Neural progenitor cell (in vitro differentiated cells): ENCODE data around the gene ARHGAP28.

Experiments
- CTCF ChIP-seq: fragments of 200-600 bp; sonication (generic); IDR thresholded peaks from 2 replicates; pipeline ENCODE4 v1.5.1; 2017; ENCODE audit warnings: antibody characterized with exemption, mild to moderate bottlenecking
- EZH2 ChIP-seq: fragments of 200-600 bp; sonication (generic); IDR thresholded peaks from 2 replicates; pipeline ENCODE4 v1.6.1; 2017; ENCODE audit warnings: antibody characterized with exemption, mild to moderate bottlenecking, moderate library complexity
- EZH2phosphoT487 ChIP-seq: fragments of 200-600 bp; sonication (generic); IDR thresholded peaks from 2 replicates; pipeline ENCODE4 v1.6.1; 2017; ENCODE audit warnings: antibody characterized with exemption

GRCh38 chr18:6943143-6943542 lies 213.6 kb downstream of the ARHGAP28 start:
- no peak for TF ChIP-seq CTCF
- no peak for TF ChIP-seq EZH2
- TF ChIP-seq EZH2phosphoT487 = no peak
